Activated CD8-positive, alpha-beta memory T cell treated with anti-CD3 and anti-CD28 coated beads, Interleukin-2, amount 50 U/mL, for 1 hour (primary cell): ENCODE results near the gene DIRAS1.
"Not testable (repeated sequence)": the region's sequence is repeated elsewhere in the genome, so short reads cannot be mapped to it uniquely, and the experiment has no call there.

Experiments
- DNase-seq: peaks from one replicate; pipeline ENCODE4 v3.0.0-alpha.2; 2020; ENCODE audit errors: extremely low read depth

DIRAS1 gene

GRCh38 chr19:2676823-2677222 is 44.3 kb downstream of the DIRAS1 start:
- no peak for DNase-seq

GRCh38 chr19:2675892-2676291 is 45.3 kb downstream of the DIRAS1 start:
- no peak for DNase-seq

GRCh38 chr19:2670217-2670616 is 51.0 kb downstream of the DIRAS1 start:
- no peak for DNase-seq

- DNase-seq, result no peak
Observed at GRCh38 chr19:2668175-2668763, 52.9 kb downstream of the DIRAS1 start.

DNA sequence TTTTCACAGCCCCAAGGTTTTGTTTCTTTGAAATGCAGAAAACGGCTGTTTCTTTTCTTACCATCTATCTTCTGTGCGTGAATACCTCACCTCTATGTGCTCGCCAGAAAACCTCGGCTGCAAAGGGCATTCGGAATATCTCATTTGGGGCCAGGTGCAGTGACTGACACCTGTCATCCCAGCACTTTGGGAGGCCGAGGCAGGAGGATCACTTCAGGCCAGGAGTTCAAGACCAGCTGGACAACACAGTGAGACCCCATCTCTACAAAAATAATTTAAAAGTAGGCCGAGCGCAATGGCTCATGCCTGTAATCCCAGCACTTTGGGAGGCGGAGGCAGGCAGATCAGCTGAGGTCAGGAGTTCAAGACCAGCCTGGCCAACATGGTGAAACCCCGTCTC is 53.8 kb downstream of the DIRAS1 start:
- DNase-seq, result not testable (repeated sequence)

- no peak for DNase-seq
Observed at GRCh38 chr19:2666344-2666994, 54.7 kb downstream of the DIRAS1 start.

DNA sequence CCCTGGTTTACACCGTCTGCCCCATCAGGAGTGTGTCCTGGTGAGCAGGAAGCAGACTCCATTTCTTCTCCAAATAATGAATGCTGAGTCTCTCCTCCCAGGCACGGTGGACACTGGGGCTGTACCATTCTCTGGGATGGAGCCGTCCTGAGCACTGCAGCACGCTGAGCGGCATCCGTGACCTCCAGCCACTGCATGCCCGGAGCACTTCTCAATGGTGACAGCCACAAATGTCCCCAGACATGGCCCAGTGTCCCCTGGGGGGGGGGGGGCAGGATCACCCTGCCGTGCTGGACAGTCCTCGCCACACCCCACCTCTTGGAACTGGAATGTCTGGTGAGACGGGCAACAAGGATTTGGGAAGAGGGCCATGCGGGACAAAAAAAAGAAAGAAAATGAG is 56.1 kb downstream of the DIRAS1 start:
- no peak for DNase-seq
